ENCODE data around the gene NXT1. TPM values are rescaled to one million over a fixed set of nuclear protein-coding genes. Genes with fewer than 3 reads are reported as not detected.

The NXT1 gene
- total RNA-seq, 1 donor from 2014 or later, result 71.6 TPM

DNA sequence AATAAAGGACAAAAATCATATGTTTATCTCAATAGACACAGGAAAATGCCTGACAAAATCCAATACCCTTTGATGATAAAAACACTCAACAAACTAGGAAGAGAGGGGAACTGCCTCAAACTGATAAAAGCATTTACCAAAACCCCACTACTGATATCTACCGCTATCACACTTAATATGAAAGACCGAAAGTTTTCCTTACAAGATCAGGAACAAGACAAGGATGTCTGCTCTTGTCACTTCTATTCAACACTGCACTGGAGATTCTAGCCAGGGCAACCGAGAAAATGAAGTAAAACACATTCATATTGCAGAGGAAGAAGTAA, 36.5 kb downstream of the NXT1 start:
- no peak overlapping the region for H3K4me3 ChIP-seq (ENCODE audit: low read depth, low read length)
- TF ChIP-seq, protein P1, sequence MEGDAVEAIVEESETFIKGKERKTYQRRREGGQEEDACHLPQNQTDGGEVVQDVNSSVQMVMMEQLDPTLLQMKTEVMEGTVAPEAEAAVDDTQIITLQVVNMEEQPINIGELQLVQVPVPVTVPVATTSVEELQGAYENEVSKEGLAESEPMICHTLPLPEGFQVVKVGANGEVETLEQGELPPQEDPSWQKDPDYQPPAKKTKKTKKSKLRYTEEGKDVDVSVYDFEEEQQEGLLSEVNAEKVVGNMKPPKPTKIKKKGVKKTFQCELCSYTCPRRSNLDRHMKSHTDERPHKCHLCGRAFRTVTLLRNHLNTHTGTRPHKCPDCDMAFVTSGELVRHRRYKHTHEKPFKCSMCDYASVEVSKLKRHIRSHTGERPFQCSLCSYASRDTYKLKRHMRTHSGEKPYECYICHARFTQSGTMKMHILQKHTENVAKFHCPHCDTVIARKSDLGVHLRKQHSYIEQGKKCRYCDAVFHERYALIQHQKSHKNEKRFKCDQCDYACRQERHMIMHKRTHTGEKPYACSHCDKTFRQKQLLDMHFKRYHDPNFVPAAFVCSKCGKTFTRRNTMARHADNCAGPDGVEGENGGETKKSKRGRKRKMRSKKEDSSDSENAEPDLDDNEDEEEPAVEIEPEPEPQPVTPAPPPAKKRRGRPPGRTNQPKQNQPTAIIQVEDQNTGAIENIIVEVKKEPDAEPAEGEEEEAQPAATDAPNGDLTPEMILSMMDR (IDR thresholded peaks at IDR 0.05; ENCODE audit: insufficient read depth, low read length, poor library complexity, severe bottlenecking), result no peak
- H3K27me3 ChIP-seq (ENCODE audit: control insufficient read depth, insufficient read depth, low read length), result no peaks in the 10 kb centered on the region
- no peak for DNase-seq (ENCODE audit: low read depth)
- H3K36me3 ChIP-seq (ENCODE audit: control insufficient read depth, insufficient read depth, low read length), result no peaks in the 10 kb centered on the region

DNA sequence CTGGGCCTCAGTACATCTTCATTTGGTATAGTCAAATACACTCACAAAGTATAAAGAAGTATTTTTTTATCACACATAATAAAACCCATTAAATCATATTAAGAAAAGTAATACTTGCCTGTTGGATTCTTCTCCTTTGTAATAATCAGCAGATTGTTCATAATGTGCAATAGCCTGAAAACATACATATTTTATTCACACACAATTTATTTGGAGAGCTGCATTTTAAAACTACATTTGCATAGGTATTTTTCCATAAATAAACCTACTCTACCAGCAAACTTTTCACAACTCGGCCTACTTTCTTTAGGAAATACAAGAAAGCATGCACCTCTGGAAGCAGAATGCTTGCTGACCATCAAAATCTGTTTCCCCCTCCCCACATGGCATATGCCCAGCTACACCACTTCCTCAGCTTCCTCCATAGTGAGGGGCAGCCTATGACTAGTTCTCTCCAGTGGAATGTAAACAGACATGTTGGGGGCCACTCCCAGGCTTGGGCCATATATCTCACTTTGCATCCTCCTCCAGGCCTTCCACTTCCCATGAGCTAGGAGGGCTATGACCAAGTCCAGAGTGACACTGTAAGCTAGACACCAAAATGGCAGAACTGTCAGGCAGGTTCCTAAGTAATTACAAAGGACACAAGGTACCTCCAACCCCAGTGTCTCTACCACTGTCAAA, 39.6 kb downstream of the NXT1 start:
- H3K4me3 ChIP-seq (ENCODE audit: low read depth, low read length), result no peak overlapping the region
- peaks cover 1% of the 10 kb centered on the region for H3K36me3 ChIP-seq (ENCODE audit: control insufficient read depth, insufficient read depth, low read length)
- H3K27me3 ChIP-seq (ENCODE audit: control insufficient read depth, insufficient read depth, low read length), result no peaks in the 10 kb centered on the region
- no peak for DNase-seq (ENCODE audit: low read depth)
- TF ChIP-seq, protein P1 (IDR thresholded peaks at IDR 0.05; ENCODE audit: insufficient read depth, low read length, poor library complexity, severe bottlenecking), result no peak

DNA sequence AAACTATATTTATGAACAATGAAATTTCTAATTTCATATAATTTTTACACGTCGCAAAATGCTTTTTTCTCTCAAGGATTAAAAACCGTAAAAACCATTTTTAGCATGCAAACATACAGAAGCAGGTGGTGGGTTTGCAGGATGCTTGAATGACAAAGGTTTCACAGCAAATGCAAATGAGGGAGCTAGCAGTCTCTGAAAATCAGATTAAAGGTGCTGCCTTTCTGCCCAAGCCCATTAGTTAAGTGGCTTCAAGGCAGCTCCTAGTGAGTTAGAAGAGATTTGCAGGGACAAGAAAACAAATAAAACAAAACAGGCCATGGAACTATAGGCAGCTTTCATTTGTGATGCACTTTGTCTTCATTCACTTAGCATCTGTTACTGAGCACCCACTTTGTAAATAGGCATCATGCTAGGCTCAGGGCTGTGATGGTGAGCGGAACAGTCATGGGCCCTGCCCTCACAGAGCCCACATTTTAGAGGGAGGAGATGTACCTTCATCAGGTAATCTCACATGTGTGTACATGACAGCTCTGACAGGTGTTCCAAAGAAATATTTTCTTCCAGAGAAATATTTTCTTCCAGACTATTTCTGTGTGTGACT, 41.2 kb downstream of the NXT1 start:
- DNase-seq (ENCODE audit: low read depth), result no peak
- TF ChIP-seq, protein P1 (IDR thresholded peaks at IDR 0.05; ENCODE audit: insufficient read depth, low read length, poor library complexity, severe bottlenecking), result no peak
- Histone ChIP-seq H3K4me3 (ENCODE audit: low read depth, low read length) (no peak overlapping the region), H3K27me3 (ENCODE audit: control insufficient read depth, insufficient read depth, low read length) (no peaks in the 10 kb centered on the region), H3K36me3 (ENCODE audit: control insufficient read depth, insufficient read depth, low read length) (peaks cover 1% of the 10 kb centered on the region)

DNA sequence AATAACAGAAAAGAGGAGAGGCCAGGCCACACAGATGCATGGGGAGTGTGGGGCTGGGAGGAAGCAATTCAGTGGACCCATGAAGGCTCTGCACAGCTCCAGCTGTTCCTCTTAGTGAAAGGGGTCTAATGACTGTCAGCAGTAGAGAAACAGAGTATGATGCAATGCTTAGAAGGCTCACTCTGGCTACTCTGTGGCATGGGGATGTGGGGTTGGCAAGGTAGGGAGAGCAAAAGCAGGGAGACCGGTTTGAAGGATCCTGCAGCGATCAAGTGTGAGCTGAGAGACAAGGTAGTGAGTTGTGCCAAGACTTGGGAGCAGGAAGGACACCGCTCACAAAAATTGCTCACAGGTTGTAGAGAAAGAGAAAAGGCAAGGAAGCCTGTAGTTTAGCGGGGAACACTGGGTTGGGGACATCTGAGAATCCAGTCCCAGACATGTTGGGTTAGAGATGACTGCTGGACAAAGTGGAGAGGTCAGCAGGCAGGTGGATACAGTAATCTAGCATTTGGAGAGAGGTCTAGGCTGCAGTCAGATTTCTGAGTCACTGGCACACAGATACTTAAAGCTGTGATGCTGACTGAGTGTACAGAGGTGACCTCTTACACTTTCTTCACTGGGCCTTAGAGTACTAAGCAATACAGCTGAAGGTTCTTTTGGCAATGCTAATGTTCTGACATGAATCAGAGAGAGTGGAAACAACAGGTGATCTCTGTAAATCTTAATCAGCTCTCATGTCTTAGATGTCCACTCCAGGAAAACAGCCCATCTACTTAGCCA, 43.6 kb downstream of the NXT1 start:
- Histone ChIP-seq H3K36me3 (ENCODE audit: control insufficient read depth, insufficient read depth, low read length) (peaks cover 1% of the 10 kb centered on the region), H3K4me3 (ENCODE audit: low read depth, low read length) (no peak overlapping the region), H3K27me3 (ENCODE audit: control insufficient read depth, insufficient read depth, low read length) (no peaks in the 10 kb centered on the region)
- TF ChIP-seq, protein P1 (IDR thresholded peaks at IDR 0.05; ENCODE audit: insufficient read depth, low read length, poor library complexity, severe bottlenecking), result no peak
- no peak for DNase-seq (ENCODE audit: low read depth)

DNA sequence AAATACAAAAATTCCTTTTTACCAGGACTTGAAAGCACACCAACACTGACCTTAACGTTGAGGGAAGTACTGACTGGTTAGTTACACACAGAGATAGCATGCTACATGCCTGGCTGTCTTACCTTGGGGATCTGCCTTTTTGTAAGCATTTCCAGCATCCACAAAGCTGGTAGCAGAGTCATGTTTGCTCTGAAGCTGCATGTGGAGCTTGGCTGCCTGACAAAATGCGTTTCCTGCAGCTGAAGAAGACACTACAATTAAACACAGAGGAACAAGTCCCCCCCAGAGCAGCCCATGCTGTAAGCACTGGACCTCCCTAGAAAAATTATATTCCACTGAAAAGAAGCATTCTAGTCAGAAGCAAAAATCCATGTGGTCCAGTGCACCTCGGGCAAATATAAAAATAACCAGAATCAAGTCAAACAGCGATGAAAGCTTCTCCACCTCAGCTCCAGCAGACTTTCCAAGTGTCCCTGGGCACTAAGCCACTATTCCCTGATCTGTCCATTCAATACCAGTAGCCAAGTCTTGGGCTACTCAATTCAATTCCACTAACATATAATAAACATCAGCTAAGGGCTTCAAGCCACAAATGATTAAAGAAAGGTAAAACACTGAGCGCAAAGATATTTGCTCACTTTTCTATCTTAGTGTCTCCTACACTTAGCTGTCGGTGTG, 46.5 kb downstream of the NXT1 start:
- TF ChIP-seq, protein P1 (IDR thresholded peaks at IDR 0.05; ENCODE audit: insufficient read depth, low read length, poor library complexity, severe bottlenecking), result no peak
- no peak for DNase-seq (ENCODE audit: low read depth)
- H3K36me3 ChIP-seq (ENCODE audit: control insufficient read depth, insufficient read depth, low read length), result peaks cover 1% of the 10 kb centered on the region
- H3K27me3 ChIP-seq (ENCODE audit: control insufficient read depth, insufficient read depth, low read length), result no peaks in the 10 kb centered on the region
- H3K4me3 ChIP-seq (ENCODE audit: low read depth, low read length), result no peak overlapping the region

Data from kidney epithelial cell (primary cell).